ENCODE results near the gene OSBPL10. TPM values are rescaled to one million over a fixed set of nuclear protein-coding genes. Genes with fewer than 3 reads are reported as not detected.

Gene OSBPL10
- total RNA-seq, 1 donor from 2014 or later, result 20.1 TPM

DNA sequence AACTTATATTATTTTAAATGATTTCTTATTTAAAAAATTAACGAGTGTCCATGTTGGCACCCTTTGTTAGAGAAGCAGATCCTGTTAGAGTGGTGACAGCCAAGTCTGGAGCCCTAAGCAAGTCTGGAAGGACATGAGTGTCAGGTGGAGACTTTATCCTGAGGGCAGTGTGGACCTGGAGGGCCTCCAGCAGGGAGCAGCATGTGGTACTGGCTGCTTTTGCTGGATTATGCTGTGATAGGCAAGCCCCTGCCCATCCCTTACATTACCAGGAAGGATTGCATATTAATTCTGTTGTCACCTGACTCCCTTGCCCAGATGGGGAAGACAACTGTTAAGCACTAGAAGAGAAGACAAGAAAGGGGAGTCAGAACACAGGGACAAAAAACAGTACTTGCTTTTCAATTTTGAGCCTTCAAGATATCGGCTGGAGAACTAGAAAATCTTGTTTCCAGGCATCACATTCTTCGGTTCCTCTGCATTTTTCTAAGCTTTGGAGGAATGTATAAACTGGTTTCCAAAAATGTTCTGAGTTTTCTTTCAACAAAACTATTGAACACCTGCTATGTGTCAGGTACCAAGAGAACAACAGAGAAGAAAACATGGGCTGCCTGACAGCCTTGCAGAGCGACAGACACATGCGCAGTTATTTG is 23.2 kb upstream of the OSBPL10 start:
- TF ChIP-seq, protein P1, sequence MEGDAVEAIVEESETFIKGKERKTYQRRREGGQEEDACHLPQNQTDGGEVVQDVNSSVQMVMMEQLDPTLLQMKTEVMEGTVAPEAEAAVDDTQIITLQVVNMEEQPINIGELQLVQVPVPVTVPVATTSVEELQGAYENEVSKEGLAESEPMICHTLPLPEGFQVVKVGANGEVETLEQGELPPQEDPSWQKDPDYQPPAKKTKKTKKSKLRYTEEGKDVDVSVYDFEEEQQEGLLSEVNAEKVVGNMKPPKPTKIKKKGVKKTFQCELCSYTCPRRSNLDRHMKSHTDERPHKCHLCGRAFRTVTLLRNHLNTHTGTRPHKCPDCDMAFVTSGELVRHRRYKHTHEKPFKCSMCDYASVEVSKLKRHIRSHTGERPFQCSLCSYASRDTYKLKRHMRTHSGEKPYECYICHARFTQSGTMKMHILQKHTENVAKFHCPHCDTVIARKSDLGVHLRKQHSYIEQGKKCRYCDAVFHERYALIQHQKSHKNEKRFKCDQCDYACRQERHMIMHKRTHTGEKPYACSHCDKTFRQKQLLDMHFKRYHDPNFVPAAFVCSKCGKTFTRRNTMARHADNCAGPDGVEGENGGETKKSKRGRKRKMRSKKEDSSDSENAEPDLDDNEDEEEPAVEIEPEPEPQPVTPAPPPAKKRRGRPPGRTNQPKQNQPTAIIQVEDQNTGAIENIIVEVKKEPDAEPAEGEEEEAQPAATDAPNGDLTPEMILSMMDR (IDR thresholded peaks at IDR 0.05; ENCODE audit: insufficient read depth, low read length, poor library complexity, severe bottlenecking), result peak; percentile 20
- H3K27me3 ChIP-seq (ENCODE audit: control insufficient read depth, insufficient read depth, low read length), result no peaks in the 10 kb centered on the region
- no peak for DNase-seq (ENCODE audit: low read depth)
- H3K36me3 ChIP-seq (ENCODE audit: control insufficient read depth, insufficient read depth, low read length), result no peaks in the 10 kb centered on the region
- no peak overlapping the region for H3K4me3 ChIP-seq (ENCODE audit: low read depth, low read length)

DNA sequence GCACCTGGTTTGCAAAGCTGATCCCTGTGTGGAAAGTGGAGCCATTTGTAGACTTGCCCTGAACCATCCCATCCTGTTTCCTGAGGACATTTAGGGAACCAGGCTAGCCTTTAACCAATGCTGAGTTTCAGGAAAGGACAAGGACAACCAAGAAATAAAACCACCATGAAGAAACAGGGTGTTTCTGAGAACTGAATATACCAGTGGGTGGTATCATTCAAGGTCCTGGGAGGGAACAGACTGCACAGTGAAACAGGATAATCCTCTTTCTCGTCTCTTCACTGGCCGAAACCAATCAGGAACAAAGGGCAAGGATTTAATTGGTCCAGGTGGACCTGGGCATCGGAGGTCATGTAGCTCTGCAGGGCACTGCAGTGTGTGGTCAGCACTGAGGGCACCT is 22.3 kb upstream of the OSBPL10 start:
- DNase-seq (ENCODE audit: low read depth), result no peak
- H3K4me3 ChIP-seq (ENCODE audit: low read depth, low read length), result no peak overlapping the region
- no peaks in the 10 kb centered on the region for H3K27me3 ChIP-seq (ENCODE audit: control insufficient read depth, insufficient read depth, low read length)
- H3K36me3 ChIP-seq (ENCODE audit: control insufficient read depth, insufficient read depth, low read length), result no peaks in the 10 kb centered on the region
- TF ChIP-seq, protein P1 (IDR thresholded peaks at IDR 0.05; ENCODE audit: insufficient read depth, low read length, poor library complexity, severe bottlenecking), result no peak

DNA sequence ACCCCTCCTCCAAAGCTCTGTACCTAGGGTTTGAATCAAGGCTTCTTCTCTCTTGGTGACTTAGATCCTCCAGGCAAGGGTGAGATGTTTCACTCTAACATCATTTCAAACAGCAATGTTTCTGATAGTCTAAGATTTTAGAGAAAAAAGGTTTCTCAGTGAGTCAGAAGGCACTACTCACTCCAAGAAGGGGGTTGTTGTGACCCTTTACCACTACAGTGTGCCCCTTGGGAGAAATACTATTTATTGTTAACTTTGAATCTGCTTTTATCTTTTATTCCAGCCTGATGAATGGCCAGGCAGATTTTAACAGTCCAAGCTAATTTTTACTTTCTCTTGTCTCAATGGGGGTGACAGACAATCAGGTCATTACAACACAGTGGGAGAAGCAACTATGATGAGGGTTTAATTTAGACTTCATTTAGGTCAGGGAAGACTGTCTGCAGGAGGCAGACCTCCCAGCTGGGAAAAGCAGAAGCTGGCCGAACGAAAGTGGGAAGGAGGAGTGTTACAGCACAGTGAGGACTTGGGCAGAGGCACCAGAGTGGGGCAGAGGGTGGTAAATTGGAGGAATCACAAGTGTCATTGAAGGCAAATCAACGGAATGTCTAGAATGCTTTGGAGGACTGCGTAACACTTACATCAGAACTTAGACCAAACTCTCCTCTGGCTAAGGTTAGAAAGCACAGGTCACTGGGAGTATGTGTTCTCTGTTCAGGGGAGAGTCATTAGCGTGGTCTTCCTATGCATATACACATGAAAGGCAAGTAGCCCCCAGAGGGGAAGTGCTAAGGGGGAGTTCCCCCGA is 21.7 kb upstream of the OSBPL10 start:
- Histone ChIP-seq H3K27me3 (ENCODE audit: control insufficient read depth, insufficient read depth, low read length) (no peaks in the 10 kb centered on the region), H3K4me3 (ENCODE audit: low read depth, low read length) (no peak overlapping the region), H3K36me3 (ENCODE audit: control insufficient read depth, insufficient read depth, low read length) (no peaks in the 10 kb centered on the region)
- DNase-seq (ENCODE audit: low read depth), result no peak
- TF ChIP-seq, protein P1 (IDR thresholded peaks at IDR 0.05; ENCODE audit: insufficient read depth, low read length, poor library complexity, severe bottlenecking), result no peak

DNA sequence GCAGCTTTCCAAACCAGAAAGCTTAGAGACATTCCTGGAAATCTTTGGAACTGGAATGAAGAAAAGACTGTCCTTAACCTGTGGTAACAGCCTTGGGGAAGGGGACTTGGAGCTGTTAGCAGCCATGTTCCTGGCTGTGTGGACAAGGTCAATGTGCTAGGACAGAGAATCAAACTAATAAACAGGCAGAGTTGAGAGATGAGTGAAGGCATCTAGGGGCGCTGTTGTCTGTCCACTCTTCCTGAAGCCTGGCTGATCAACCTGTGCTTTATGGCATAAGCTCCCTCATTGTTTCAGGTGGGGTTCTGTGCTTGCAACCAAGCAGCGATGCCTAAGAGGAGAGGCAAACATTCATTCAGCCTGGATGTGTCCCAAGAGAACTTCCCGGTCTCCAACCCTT is 19.8 kb upstream of the OSBPL10 start:
- no peak for DNase-seq (ENCODE audit: low read depth)
- TF ChIP-seq, protein P1 (IDR thresholded peaks at IDR 0.05; ENCODE audit: insufficient read depth, low read length, poor library complexity, severe bottlenecking), result no peak

DNA sequence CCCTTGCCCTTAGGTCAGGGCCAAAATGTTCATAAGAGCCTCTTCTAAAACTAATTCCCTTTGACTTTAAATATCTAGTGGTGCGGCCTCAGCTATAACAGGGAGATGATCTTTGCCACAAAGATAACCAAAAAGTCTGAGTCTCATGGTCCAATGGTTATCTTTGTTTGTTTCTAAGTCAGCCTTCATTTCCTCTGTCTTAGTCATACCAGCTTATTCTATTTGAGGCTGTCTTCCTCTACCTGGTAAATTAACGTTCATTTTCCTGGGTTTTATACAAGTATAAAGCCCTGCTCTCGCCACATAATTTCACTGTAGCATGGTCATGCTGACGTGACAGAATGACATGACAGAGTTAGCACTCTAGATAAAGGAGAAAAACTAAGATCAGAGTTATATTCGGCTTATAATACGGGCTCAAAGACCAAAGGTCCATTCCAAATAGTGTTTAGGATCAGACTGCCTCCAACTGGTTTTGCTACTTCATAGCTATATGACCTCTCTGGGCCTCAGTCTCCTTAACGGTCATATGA is 18.9 kb upstream of the OSBPL10 start:
- no peak for DNase-seq (ENCODE audit: low read depth)
- TF ChIP-seq, protein P1 (IDR thresholded peaks at IDR 0.05; ENCODE audit: insufficient read depth, low read length, poor library complexity, severe bottlenecking), result no peak
- no peak overlapping the region for H3K4me3 ChIP-seq (ENCODE audit: low read depth, low read length)
- H3K27me3 ChIP-seq (ENCODE audit: control insufficient read depth, insufficient read depth, low read length), result no peaks in the 10 kb centered on the region
- no peaks in the 10 kb centered on the region for H3K36me3 ChIP-seq (ENCODE audit: control insufficient read depth, insufficient read depth, low read length)

More for the DNA sequence above, 19.8 kb upstream of the OSBPL10 start:
- Histone ChIP-seq H3K27me3 (ENCODE audit: control insufficient read depth, insufficient read depth, low read length) (no peaks in the 10 kb centered on the region), H3K36me3 (ENCODE audit: control insufficient read depth, insufficient read depth, low read length) (no peaks in the 10 kb centered on the region), H3K4me3 (ENCODE audit: low read depth, low read length) (no peak overlapping the region)

Data from kidney epithelial cell (primary cell).